BJ (cell line): ENCODE results near the gene ZBTB47. TPM values are rescaled to one million over a fixed set of nuclear protein-coding genes. Genes with fewer than 3 reads are reported as not detected.

Experiments
- CTCF ChIA-PET: fragments of 350-600 bp; formaldehyde crosslinking; extraction: SDS; loops from one replicate; lab custom pipeline; 2021; ENCODE audit warnings: antibody characterized with exemption, inconsistent platforms; lab: Yijun Ruan, JAX
- POLR2A ChIA-PET: fragments of 300-600 bp; sonication (Branson Sonifier 250); formaldehyde crosslinking; extraction: SDS; loops from one replicate; lab custom pipeline; 2021; ENCODE audit warnings: antibody characterized with exemption; lab: Charles Lee
- DNase-seq: peaks from one replicate; pipeline ENCODE4 v3.0.0-alpha.2; 2011; ENCODE audit warnings: low read depth
- H3K27me3 ChIP-seq: 2 replicates; pipeline ENCODE4 v1.6.0; 2011; ENCODE audit warnings: low read length; ENCODE audit not compliant: control insufficient read depth, insufficient read depth
- H3K36me3 ChIP-seq: 2 replicates; pipeline ENCODE4 v1.5.1; 2011; ENCODE audit warnings: low read length; ENCODE audit not compliant: control insufficient read depth, insufficient read depth
- H3K4me3 ChIP-seq: 2 replicates; pipeline ENCODE4 v1.5.1; 2011; ENCODE audit warnings: low read depth, mild to moderate bottlenecking, control low read depth, low read length
- CTCF ChIP-seq: IDR thresholded peaks from 2 replicates; pipeline ENCODE4 v1.5.1; 2011; ENCODE audit warnings: low read depth, mild to moderate bottlenecking, control low read depth, inconsistent platforms, low read length, moderate library complexity; ENCODE audit not compliant: insufficient read depth
- polyA plus RNA-seq: library from polyadenylated mRNA; depleted of rRNA; stranded (reverse); fragments of >200 nt; gene quantifications from 2 replicates; pipeline ENCODE4 v1.2.3, GENCODE V29; 2011

ZBTB47 gene
- polyA plus RNA-seq, 1 experiment = 30.1 TPM

- ChIA-PET POLR2A (interaction anchor here (0.7 kb wide), 1 partner anchor 14 kb away, joined by 3 read pairs; the partner anchor contains the start of gene ZBTB47), CTCF (no interaction called here)
- H3K27me3 ChIP-seq = peaks cover 1% of the 10 kb centered on the region; the same call in 1 of the 2 replicates
- TF ChIP-seq CTCF = no peak
- no peak for DNase-seq
- no peak overlapping the region for H3K4me3 ChIP-seq
- peaks cover 3% of the 10 kb centered on the region; the same call in 1 of the 2 replicates for H3K36me3 ChIP-seq
Observed at GRCh38 chr3:42667523-42668412, 14.3 kb downstream of the ZBTB47 start.

DNA sequence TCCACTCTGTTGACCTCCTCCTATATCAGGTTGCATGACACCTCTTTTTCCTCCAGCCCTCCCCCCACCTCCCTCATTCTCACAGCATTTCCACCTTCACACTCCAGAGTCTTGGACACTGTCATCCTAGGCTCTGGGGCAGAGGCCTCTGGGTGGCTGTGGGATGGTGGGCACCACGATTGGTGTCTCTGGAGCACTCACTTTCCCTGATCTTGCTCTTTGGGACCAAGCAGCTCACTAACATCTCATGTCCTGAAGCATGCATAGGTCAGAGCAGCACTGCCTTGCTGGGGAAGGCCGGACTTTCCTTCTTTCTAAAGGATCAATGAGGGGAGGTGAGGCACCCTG lies 14.9 kb downstream of the ZBTB47 start:
- ChIA-PET POLR2A (interaction anchor here (0.7 kb wide), 1 partner anchor 15 kb away, joined by 3 read pairs; the partner anchor contains the start of gene ZBTB47), CTCF (no interaction called here)
- no peak for DNase-seq
- H3K27me3 ChIP-seq = peaks cover 1% of the 10 kb centered on the region; the same call in 1 of the 2 replicates
- TF ChIP-seq CTCF = no peak
- no peak overlapping the region for H3K4me3 ChIP-seq
- H3K36me3 ChIP-seq = peaks cover 3% of the 10 kb centered on the region; the same call in 1 of the 2 replicates

DNA sequence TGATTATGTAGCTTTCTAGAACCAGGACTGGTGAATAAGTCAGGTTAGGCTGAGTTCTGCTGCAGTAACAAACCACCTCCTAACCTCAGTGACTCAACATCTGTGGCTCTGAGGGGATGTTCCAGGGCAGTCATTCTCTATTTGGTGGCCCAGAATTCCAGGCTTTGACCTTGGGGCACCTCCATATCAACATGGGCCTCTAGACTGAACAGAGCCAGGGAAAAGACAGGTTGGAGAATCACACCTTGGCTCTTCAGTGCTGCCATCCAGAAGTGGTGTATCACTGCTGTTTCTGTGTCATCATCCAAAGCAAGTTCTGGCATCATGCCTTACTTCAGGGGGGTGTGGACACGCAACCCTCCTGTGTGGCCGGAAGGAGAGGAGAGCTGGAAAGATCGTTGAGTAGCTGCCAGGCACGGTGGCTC lies 15.3 kb downstream of the ZBTB47 start:
- TF ChIP-seq CTCF = no peak
- DNase-seq = no peak
- ChIA-PET CTCF (no interaction called here), POLR2A (interaction anchor here (0.6 to 0.7 kb wide), 2 partner anchors 11 to 15 kb away, joined by 3 read pairs; partner anchors contain the start of gene ZBTB47)
- Histone ChIP-seq H3K27me3 (peaks cover 1% of the 10 kb centered on the region; the same call in 1 of the 2 replicates), H3K36me3 (peaks cover under 1% of the 10 kb centered on the region; the same call in 1 of the 2 replicates), H3K4me3 (no peak overlapping the region)

DNA sequence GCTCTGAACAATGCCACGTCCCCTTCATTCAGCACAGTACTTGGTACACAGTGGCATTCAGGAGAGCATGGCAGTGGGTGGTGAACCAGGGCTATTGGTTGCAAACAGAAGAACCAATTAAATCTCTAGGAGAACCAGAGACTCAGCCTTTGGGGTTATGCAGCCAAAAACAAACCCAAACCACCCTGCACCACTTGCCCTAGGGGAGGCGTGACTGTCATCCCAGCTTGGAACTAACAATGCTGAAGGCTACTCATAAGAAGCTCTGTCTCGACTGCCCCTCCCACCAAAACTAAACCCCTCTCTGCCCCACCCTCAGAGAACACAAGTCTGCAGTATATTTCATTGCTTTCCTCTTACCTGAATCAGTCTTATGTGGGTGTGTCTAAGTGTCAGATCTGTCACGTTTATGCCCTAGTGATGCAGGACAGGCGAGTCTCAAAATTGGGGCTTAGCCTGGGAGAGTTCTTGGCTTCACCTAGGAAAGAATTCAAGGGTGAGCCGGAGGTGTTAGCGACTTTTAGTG lies 16.6 kb downstream of the ZBTB47 start:
- POLR2A ChIA-PET = no interaction called here
- Histone ChIP-seq H3K36me3 (no peaks in the 10 kb centered on the region), H3K27me3 (peaks cover 1% of the 10 kb centered on the region; the same call in 1 of the 2 replicates), H3K4me3 (no peak overlapping the region)
- CTCF ChIA-PET = no interaction called here
- no peak for DNase-seq
- no peak for TF ChIP-seq CTCF

- CTCF ChIA-PET = no interaction called here
- POLR2A ChIA-PET = no interaction called here
- Histone ChIP-seq H3K36me3 (no peaks in the 10 kb centered on the region), H3K4me3 (no peak overlapping the region), H3K27me3 (peaks cover 1% of the 10 kb centered on the region; the same call in 1 of the 2 replicates)
- TF ChIP-seq CTCF = no peak
- no peak for DNase-seq
Observed at GRCh38 chr3:42670670-42671069, 17.2 kb downstream of the ZBTB47 start.
